Osteocyte (in vitro differentiated cells): ENCODE measurements around the gene ACY1. TPM values are rescaled to one million over a fixed set of nuclear protein-coding genes. Genes with fewer than 3 reads are reported as not detected.

Source experiments
- DNase-seq: peaks from one replicate; pipeline ENCODE4 v3.0.0; 2021; ENCODE audit warnings: mixed read lengths; ENCODE audit not compliant: unreplicated experiment; ENCODE audit errors: extremely low spot score
- H3K27ac Mint-ChIP-seq: one replicate; pipeline ENCODE4 v1.8.0; 2021; ENCODE audit warnings: mild to moderate bottlenecking, mixed read lengths; ENCODE audit not compliant: unreplicated experiment
- H3K27me3 Mint-ChIP-seq: one replicate; pipeline ENCODE4 v1.8.0; 2021; ENCODE audit warnings: mixed read lengths; ENCODE audit not compliant: unreplicated experiment
- H3K36me3 Mint-ChIP-seq: one replicate; pipeline ENCODE4 v1.8.0; 2021; ENCODE audit warnings: mixed read lengths; ENCODE audit not compliant: unreplicated experiment
- H3K4me1 Mint-ChIP-seq: one replicate; pipeline ENCODE4 v1.8.0; 2021; ENCODE audit warnings: mixed read lengths; ENCODE audit not compliant: unreplicated experiment
- H3K4me3 Mint-ChIP-seq: one replicate; pipeline ENCODE4 v1.8.0; 2021; ENCODE audit warnings: mild to moderate bottlenecking, moderate library complexity, mixed read lengths; ENCODE audit not compliant: unreplicated experiment
- H3K9me3 Mint-ChIP-seq: one replicate; pipeline ENCODE4 v1.8.0; 2021; ENCODE audit warnings: mixed read lengths; ENCODE audit not compliant: unreplicated experiment
- CTCF ChIP-seq: fragments of 200-600 bp; sonication (generic); IDR thresholded peaks from 2 replicates; pipeline ENCODE4 v1.5.0; 2021; ENCODE audit warnings: antibody characterized with exemption, mild to moderate bottlenecking, moderate library complexity
- total RNA-seq: library from RNA; stranded (reverse); gene quantifications from 2 replicates; pipeline ENCODE4 v1.2.1, GENCODE V29; 2021

ACY1 gene
- total RNA-seq, 1 donor from 2014 or later: 40.1 TPM

GRCh38 chr3:52022323-52023100 is 39.2 kb downstream of the ACY1 start:
- H3K4me3 Mint-ChIP-seq: no peak overlapping the region

GRCh38 chr3:52023101-52023770 is 39.9 kb downstream of the ACY1 start:
- Mint-ChIP-seq H3K4me1 (peaks cover 52% of the 10 kb centered on the region), H3K36me3 (no peaks in the 10 kb centered on the region), H3K9me3 (no peaks in the 10 kb centered on the region), H3K27ac (peak overlapping the region; percentile 56), H3K27me3 (no peaks in the 10 kb centered on the region), H3K4me3 (no peak overlapping the region)
- no peak for TF ChIP-seq CTCF
- no peak for DNase-seq

More at GRCh38 chr3:52022323-52023100, 39.2 kb downstream of the ACY1 start:
- TF ChIP-seq CTCF: no peak
- DNase-seq: no peak
- no peaks in the 10 kb centered on the region for H3K36me3 Mint-ChIP-seq
- peak overlapping the region; percentile 67 for H3K27ac Mint-ChIP-seq
- no peaks in the 10 kb centered on the region for H3K9me3 Mint-ChIP-seq
- peaks cover 52% of the 10 kb centered on the region for H3K4me1 Mint-ChIP-seq
- H3K27me3 Mint-ChIP-seq: no peaks in the 10 kb centered on the region

GRCh38 chr3:52023860-52024764 is 40.8 kb downstream of the ACY1 start:
- DNase-seq: no peak
- Mint-ChIP-seq H3K36me3 (no peaks in the 10 kb centered on the region), H3K27me3 (no peaks in the 10 kb centered on the region), H3K4me1 (peaks cover 54% of the 10 kb centered on the region), H3K4me3 (no peak overlapping the region), H3K9me3 (no peaks in the 10 kb centered on the region), H3K27ac (no peak overlapping the region)
- no peak for TF ChIP-seq CTCF

GRCh38 chr3:52024765-52025452 is 41.6 kb downstream of the ACY1 start:
- no peak for DNase-seq
- Mint-ChIP-seq H3K27me3 (no peaks in the 10 kb centered on the region), H3K4me3 (no peak overlapping the region), H3K36me3 (no peaks in the 10 kb centered on the region), H3K4me1 (peaks cover 48% of the 10 kb centered on the region), H3K9me3 (no peaks in the 10 kb centered on the region), H3K27ac (no peak overlapping the region)
- TF ChIP-seq CTCF: no peak
